Measurements from ENCODE around the gene VTCN1. TPM values are rescaled to one million over a fixed set of nuclear protein-coding genes. Genes with fewer than 3 reads are reported as not detected.

Gene VTCN1
- total RNA-seq, 1 donor from 2014 or later: 0.47 TPM

GRCh38 chr1:117137281-117137855, 73.4 kb downstream of the VTCN1 start:
- Mint-ChIP-seq H3K4me3 (no peak overlapping the region), H3K4me1 (peaks cover 24% of the 10 kb centered on the region), H3K36me3 (ENCODE audit: low read depth) (no peaks in the 10 kb centered on the region), H3K27ac (ENCODE audit: unreplicated experiment) (no peak overlapping the region), H3K9me3 (no peaks in the 10 kb centered on the region), H3K27me3 (ENCODE audit: low read depth) (no peaks in the 10 kb centered on the region)
- no peak for DNase-seq (ENCODE audit: low read depth, low spot score)
- no peak for TF ChIP-seq CTCF (conservative IDR thresholded peaks at IDR 0.05)

GRCh38 chr1:117136749-117137148, 74.0 kb downstream of the VTCN1 start:
- Mint-ChIP-seq H3K4me1 (peaks cover 24% of the 10 kb centered on the region), H3K36me3 (ENCODE audit: low read depth) (no peaks in the 10 kb centered on the region), H3K4me3 (no peak overlapping the region), H3K9me3 (no peaks in the 10 kb centered on the region), H3K27ac (ENCODE audit: unreplicated experiment) (no peak overlapping the region), H3K27me3 (ENCODE audit: low read depth) (no peaks in the 10 kb centered on the region)
- DNase-seq (ENCODE audit: low read depth, low spot score): no peak
- no peak for TF ChIP-seq CTCF (conservative IDR thresholded peaks at IDR 0.05)

GRCh38 chr1:117135329-117135728, 75.4 kb downstream of the VTCN1 start:
- DNase-seq (ENCODE audit: low read depth, low spot score): no peak
- H3K4me1 Mint-ChIP-seq: peaks cover 24% of the 10 kb centered on the region
- H3K27me3 Mint-ChIP-seq (ENCODE audit: low read depth): no peaks in the 10 kb centered on the region
- no peaks in the 10 kb centered on the region for H3K36me3 Mint-ChIP-seq (ENCODE audit: low read depth)
- TF ChIP-seq CTCF (conservative IDR thresholded peaks at IDR 0.05): no peak
- no peaks in the 10 kb centered on the region for H3K9me3 Mint-ChIP-seq
- H3K4me3 Mint-ChIP-seq: no peak overlapping the region
- no peak overlapping the region for H3K27ac Mint-ChIP-seq (ENCODE audit: unreplicated experiment)

- H3K36me3 Mint-ChIP-seq (ENCODE audit: low read depth): no peaks in the 10 kb centered on the region
- H3K9me3 Mint-ChIP-seq: no peaks in the 10 kb centered on the region
- no peak for TF ChIP-seq CTCF (conservative IDR thresholded peaks at IDR 0.05)
- H3K27ac Mint-ChIP-seq (ENCODE audit: unreplicated experiment): no peak overlapping the region
- H3K4me3 Mint-ChIP-seq: no peak overlapping the region
- H3K27me3 Mint-ChIP-seq (ENCODE audit: low read depth): no peaks in the 10 kb centered on the region
- peaks cover 20% of the 10 kb centered on the region for H3K4me1 Mint-ChIP-seq
- DNase-seq (ENCODE audit: low read depth, low spot score): no peak
Observed at GRCh38 chr1:117130526-117130925, 80.2 kb downstream of the VTCN1 start.

GRCh38 chr1:117128323-117129079, 82.2 kb downstream of the VTCN1 start:
- TF ChIP-seq CTCF (conservative IDR thresholded peaks at IDR 0.05): peak; percentile 72
- Mint-ChIP-seq H3K36me3 (ENCODE audit: low read depth) (no peaks in the 10 kb centered on the region), H3K27ac (ENCODE audit: unreplicated experiment) (peak overlapping the region; percentile 60), H3K9me3 (no peaks in the 10 kb centered on the region), H3K4me1 (peaks cover 11% of the 10 kb centered on the region), H3K4me3 (peak overlapping the region; percentile 21), H3K27me3 (ENCODE audit: low read depth) (no peaks in the 10 kb centered on the region)
- no peak for DNase-seq (ENCODE audit: low read depth, low spot score)
